Breast epithelium (tissue), 4 donors: ENCODE data around the gene PIP4K2B. TPM values are rescaled to one million over a fixed set of nuclear protein-coding genes. Genes with fewer than 3 reads are reported as not detected.
"Not testable (repeated sequence)": the region's sequence is repeated elsewhere in the genome, so short reads cannot be mapped to it uniquely, and the experiment has no call there.

Source experiments
- DNase-seq, 2 donors: peaks; one replicate each; pipeline ENCODE4 v3.0.0-alpha.2; 2019; ENCODE audit warnings: low spot score in 2 of 2
- H3K27ac ChIP-seq, 2 donors: fragments of 200-600 bp; sonication (generic) in 1 of 2; one replicate each; pipeline ENCODE4 v1.5.1; 2016 to 2019; ENCODE audit warnings: mild to moderate bottlenecking in 1 of 2
- H3K27me3 ChIP-seq, 2 donors: fragments of 200-600 bp; sonication (generic) in 1 of 2; one replicate each; pipeline versions ENCODE4 v1.5.1 to v1.6.0; 2017 to 2019; ENCODE audit warnings: control low read depth in 1 of 2, mild to moderate bottlenecking in 1 of 2
- H3K36me3 ChIP-seq: fragments of 200-600 bp; one replicate; pipeline ENCODE4 v1.5.1; 2019
- H3K4me1 ChIP-seq, 2 donors: fragments of 200-600 bp; sonication (generic); one replicate each; pipeline ENCODE4 v1.5.1; 2016 to 2019; ENCODE audit warnings: control low read depth in 1 of 2
- H3K4me3 ChIP-seq, 3 donors: fragments of 200-600 bp; sonication (generic); 1 replicate in 2 of 3; 2 replicates in 1 of 3; pipeline ENCODE4 v1.5.1; 2016 to 2019; ENCODE audit warnings: mild to moderate bottlenecking in 3 of 3, moderate library complexity in 2 of 3
- H3K9me3 ChIP-seq, 2 donors: fragments of 200-600 bp; sonication (generic) in 1 of 2; one replicate each; pipeline ENCODE4 v1.5.1; 2016 to 2019; ENCODE audit warnings: control low read depth in 1 of 2
- POLR2A ChIP-seq: fragments of 450-650 bp; IDR thresholded peaks from one replicate; pipeline ENCODE4 v1.6.1; 2016; ENCODE audit warnings: antibody characterized with exemption, mild to moderate bottlenecking, moderate library complexity
- POLR2AphosphoS5 ChIP-seq, 3 donors: sonication (generic); formaldehyde crosslinking; IDR thresholded peaks; one replicate each; pipeline ENCODE4 v1.6.1; 2017; ENCODE audit warnings: antibody characterized with exemption in 3 of 3
- intact Hi-C: fragments of 100-400 bp; cut with DNase I; formaldehyde crosslinking; loops from one replicate; pipeline ENCODE4 v1.15.1; 2023; ENCODE audit warnings: low total_unique reads
- total RNA-seq, 3 donors: library from RNA; depleted of rRNA; stranded (reverse); fragments of >200 nt; gene quantifications; one replicate each; pipeline ENCODE4 v1.1.0, GENCODE V29; 2016
- TF ChIP-seq, protein P1 (sequence below), 3 donors: fragments of 450-650 bp; IDR thresholded peaks; one replicate each; pipeline ENCODE4 v1.5.1; 2016 to 2017; ENCODE audit warnings: antibody characterized with exemption in 3 of 3, mild to moderate bottlenecking in 3 of 3, moderate library complexity in 3 of 3

The PIP4K2B gene
- total RNA-seq, 3 donors from 2014 or later: 43.0 to 52.8 (median 43.6) TPM

DNA sequence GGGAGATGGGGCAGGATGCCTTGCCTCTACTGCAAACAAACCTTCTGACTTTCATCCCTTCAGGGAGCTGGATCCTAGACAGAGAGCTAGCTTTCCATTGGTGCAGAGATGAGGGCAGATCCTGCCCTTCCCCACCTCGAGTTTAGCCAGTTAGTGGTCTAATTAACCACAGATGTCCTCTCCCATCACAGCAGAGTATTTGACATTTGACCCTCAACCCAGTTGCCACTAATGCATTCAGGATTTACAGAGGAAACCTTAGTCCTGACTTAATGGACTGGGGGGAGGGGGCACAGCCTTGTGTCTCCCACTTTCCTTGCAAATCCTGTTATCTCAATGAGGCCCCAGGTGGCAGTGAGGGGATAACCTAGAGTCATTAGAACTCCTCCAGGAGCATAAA, 10.2 kb downstream of the PIP4K2B start:
- no peaks in the 10 kb centered on the region for H3K4me1 ChIP-seq
- no peak overlapping the region for H3K4me3 ChIP-seq
- H3K36me3 ChIP-seq: peaks cover 4% of the 10 kb centered on the region
- no peak overlapping the region for H3K27ac ChIP-seq
- intact Hi-C loops: no loop called here
- no peaks in the 10 kb centered on the region for H3K27me3 ChIP-seq
- DNase-seq: no peak
- no peaks in the 10 kb centered on the region for H3K9me3 ChIP-seq
- TF ChIP-seq POLR2AphosphoS5 (IDR thresholded peaks at IDR 0.05): no peak
- TF ChIP-seq, protein P1, sequence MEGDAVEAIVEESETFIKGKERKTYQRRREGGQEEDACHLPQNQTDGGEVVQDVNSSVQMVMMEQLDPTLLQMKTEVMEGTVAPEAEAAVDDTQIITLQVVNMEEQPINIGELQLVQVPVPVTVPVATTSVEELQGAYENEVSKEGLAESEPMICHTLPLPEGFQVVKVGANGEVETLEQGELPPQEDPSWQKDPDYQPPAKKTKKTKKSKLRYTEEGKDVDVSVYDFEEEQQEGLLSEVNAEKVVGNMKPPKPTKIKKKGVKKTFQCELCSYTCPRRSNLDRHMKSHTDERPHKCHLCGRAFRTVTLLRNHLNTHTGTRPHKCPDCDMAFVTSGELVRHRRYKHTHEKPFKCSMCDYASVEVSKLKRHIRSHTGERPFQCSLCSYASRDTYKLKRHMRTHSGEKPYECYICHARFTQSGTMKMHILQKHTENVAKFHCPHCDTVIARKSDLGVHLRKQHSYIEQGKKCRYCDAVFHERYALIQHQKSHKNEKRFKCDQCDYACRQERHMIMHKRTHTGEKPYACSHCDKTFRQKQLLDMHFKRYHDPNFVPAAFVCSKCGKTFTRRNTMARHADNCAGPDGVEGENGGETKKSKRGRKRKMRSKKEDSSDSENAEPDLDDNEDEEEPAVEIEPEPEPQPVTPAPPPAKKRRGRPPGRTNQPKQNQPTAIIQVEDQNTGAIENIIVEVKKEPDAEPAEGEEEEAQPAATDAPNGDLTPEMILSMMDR (IDR thresholded peaks at IDR 0.05): no peak
- TF ChIP-seq POLR2A: no peak

DNA sequence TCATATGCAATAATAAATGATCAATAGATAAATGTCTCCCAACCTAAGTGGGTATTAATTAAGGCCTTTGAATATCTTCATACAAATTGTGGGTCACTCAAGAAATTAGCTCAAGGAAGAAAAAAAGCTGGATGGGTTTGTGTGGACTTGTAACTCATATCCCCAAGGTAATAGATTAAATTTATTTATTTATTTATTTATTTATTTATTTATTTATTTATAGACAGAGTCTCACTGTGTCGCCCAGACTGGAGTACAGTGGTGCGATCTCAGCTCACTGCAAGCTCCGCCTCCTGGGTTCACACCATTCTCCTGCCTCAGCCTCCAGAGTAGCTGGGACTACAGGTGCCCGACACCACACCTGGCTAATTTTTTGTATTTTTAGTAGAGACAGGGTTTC, 11.4 kb downstream of the PIP4K2B start:
- H3K4me1 ChIP-seq, H3K27ac ChIP-seq, DNase-seq, H3K4me3 ChIP-seq, H3K36me3 ChIP-seq, intact Hi-C loops, H3K27me3 ChIP-seq, H3K9me3 ChIP-seq: not testable (repeated sequence)

DNA sequence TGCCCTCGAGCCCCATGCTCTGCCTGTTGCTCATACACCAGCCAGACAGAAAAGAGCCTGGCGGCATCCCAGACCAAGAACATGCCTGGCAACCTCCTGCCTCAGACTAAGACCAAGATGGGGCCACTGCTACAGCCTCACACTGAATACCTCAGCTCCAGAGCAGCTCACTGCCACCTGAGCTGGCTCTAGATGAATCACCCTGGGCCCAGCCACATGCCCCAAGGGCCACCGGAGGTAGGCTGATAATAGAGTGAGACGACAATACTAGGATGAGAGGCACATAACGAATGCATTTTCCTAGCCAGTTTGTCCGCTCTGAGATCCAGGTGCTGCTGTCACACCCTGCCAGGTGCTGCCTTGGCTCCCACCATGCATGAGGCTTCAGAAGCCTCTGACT, 13.0 kb downstream of the PIP4K2B start:
- Histone ChIP-seq H3K27ac (no peak overlapping the region), H3K27me3 (no peaks in the 10 kb centered on the region), H3K4me1 (no peaks in the 10 kb centered on the region), H3K36me3 (peaks cover 14% of the 10 kb centered on the region), H3K9me3 (no peaks in the 10 kb centered on the region), H3K4me3 (no peak overlapping the region)
- TF ChIP-seq, protein P1 (IDR thresholded peaks at IDR 0.05): no peak
- TF ChIP-seq POLR2AphosphoS5 (IDR thresholded peaks at IDR 0.05): no peak
- no peak for TF ChIP-seq POLR2A
- intact Hi-C loops: no loop called here
- DNase-seq: no peak

DNA sequence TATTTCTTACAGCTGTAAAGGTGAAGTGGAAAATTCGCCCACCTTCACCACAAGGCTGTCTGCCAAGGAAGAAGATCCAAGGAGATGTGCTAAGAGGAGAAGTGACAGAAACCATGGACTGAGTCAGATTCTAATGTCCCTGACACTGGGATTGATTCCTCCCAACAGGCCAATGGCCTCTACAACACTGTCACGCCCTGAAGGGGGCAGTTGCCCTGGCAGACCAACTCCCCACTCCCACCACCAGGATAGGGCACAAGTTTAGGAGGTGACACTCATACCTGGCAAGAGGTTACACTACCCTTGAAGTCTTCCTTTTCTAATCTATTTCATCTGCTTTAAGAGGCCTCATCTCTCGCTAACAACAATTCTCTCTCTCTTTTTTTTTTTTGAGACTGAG, 16.1 kb downstream of the PIP4K2B start:
- intact Hi-C loops: no loop called here
- Histone ChIP-seq H3K27me3 (no peaks in the 10 kb centered on the region), H3K27ac (no peak overlapping the region), H3K9me3 (no peaks in the 10 kb centered on the region), H3K36me3 (peaks cover 36% of the 10 kb centered on the region), H3K4me3 (no peak overlapping the region), H3K4me1 (no peaks in the 10 kb centered on the region)
- TF ChIP-seq POLR2AphosphoS5 (IDR thresholded peaks at IDR 0.05) (no peak), POLR2A (no peak)
- TF ChIP-seq, protein P1 (IDR thresholded peaks at IDR 0.05): no peak
- DNase-seq: no peak

DNA sequence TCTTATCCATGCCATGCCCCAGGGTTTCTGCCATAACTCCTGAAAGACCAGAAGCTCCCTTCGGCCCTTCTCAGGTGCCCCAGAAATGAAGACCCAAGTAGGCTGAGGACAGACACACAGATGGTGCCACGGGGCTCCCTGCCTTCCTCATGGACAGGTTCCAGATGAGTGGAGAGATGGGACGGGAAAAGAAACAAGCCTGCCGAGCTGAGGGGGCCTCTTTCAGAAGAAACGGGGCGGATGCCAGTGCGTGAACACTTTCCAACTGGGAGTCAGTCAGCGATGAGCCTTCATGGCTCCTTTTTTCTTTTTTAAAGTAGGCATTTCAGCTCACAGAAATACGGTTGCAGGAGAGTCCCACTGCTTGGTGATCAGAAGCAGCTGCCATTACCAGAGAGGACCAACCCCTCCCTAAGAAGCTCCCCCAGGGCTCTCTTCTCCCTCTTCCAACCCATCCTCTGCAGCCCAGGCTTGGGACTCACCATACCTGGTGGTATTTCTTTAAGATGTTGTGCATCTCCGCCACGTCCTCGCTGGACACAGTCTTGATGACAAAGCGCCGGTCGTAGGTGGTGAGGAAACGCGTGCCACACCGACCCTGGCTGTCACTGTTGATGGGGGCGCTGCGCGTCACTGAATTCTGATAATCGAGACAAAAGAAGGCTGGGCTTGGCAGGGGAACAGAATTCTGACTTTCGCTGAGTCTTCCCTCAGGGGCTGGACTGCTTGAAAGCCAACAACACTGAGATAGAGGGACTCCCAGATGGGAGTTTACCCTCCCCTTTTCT, 19.2 kb downstream of the PIP4K2B start:
- H3K36me3 ChIP-seq: peaks cover 37% of the 10 kb centered on the region
- intact Hi-C loops: no loop called here
- H3K4me3 ChIP-seq: no peak overlapping the region
- TF ChIP-seq, protein P1 (IDR thresholded peaks at IDR 0.05): no peak
- TF ChIP-seq POLR2A (no peak), POLR2AphosphoS5 (IDR thresholded peaks at IDR 0.05) (no peak)
- H3K9me3 ChIP-seq: no peaks in the 10 kb centered on the region
- H3K27me3 ChIP-seq: no peaks in the 10 kb centered on the region
- DNase-seq: no peak
- no peak overlapping the region for H3K27ac ChIP-seq
- no peaks in the 10 kb centered on the region for H3K4me1 ChIP-seq
